ENCODE measurements around the gene GHITM.
"Not testable (repeated sequence)": the region's sequence is repeated elsewhere in the genome, so short reads cannot be mapped to it uniquely, and the experiment has no call there.

- not testable (repeated sequence) for TF ChIP-seq CTCF (IDR thresholded peaks at IDR 0.05 in 8 of 11, conservative IDR thresholded peaks at IDR 0.05 in 3 of 11); POLR2A (IDR thresholded peaks at IDR 0.05); POLR2AphosphoS5 (IDR thresholded peaks at IDR 0.05)
These were observed 22.1 kb upstream of the GHITM start for GRCh38 chr10:84117204-84117603.

Data from spleen (tissue), 7 donors.